ENCODE measurements around the gene RBBP6.

DNA sequence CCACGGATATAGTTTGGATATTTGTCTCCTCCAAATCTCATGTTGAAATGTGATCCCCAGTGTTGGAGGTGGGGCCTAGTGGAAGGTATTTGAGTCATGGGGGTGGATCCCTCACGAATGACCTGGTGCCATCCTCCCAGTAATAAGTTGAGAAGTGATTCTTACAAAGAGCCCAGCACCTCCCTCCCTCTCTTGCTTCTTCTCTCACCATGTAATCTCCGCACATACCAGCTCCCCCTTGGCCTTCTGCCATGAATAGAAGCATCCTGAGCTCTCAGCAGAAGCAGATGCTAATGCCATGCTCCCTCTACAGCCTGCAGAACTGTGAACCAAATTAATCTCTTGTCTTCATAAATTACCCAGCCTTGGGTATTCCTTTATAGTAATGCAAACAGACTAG, 41.9 kb upstream of the RBBP6 start:
- no peak for TF ChIP-seq POLR2A (IDR thresholded peaks at IDR 0.05; ENCODE audit: low read depth, low read length)
- no peak for TF ChIP-seq POLR2AphosphoS5 (IDR thresholded peaks at IDR 0.05; ENCODE audit: low read depth, low read length)
- no peak for TF ChIP-seq TAF1 (IDR thresholded peaks at IDR 0.05; ENCODE audit: borderline replicate concordance, low read depth, low read length)
